GM21381 (cell line): ENCODE measurements around the gene APOM.

Source experiments
- ATAC-seq: cut with Tn5 transposase; IDR thresholded peaks from one replicate; pipeline ENCODE4 v1.9.1; 2021; ENCODE audit warnings: mild to moderate bottlenecking, moderate library complexity; ENCODE audit not compliant: unreplicated experiment

The APOM gene

GRCh38 chr6:31702819-31703716, 47.4 kb downstream of the APOM start, which contains the start of gene ABHD16A:
ABHD16A (minus strand) TSS chr6:31703324; CDS start chr6:31703281, 43 bp downstream.
- peak; percentile 86 for ATAC-seq

DNA sequence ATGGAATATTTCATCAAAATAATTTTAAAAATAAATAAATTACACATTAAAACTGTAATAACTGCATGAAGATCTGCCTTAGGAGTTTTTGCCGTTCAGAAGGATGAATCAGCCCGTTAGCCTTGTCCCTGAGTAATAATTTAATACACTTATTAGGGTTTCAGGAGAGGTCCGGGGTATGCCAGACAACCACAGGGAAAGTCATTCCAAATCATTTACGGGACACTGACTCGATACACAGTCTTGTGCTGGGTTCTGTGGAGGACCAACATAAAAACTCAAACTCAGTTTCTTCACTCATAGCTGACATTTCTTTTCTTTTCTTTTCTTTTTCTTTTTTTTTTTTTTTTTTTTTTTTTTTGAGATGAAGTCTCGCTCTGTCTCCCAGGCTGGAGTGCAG, 50.2 kb downstream of the APOM start:
- ATAC-seq = no peak

- no peak for ATAC-seq
Measured at GRCh38 chr6:31706599-31706998, 50.9 kb downstream of the APOM start, which contains the start of gene LY6G6F. LY6G6F (plus strand) TSS chr6:31706866; CDS start chr6:31706907, 41 bp downstream.

DNA sequence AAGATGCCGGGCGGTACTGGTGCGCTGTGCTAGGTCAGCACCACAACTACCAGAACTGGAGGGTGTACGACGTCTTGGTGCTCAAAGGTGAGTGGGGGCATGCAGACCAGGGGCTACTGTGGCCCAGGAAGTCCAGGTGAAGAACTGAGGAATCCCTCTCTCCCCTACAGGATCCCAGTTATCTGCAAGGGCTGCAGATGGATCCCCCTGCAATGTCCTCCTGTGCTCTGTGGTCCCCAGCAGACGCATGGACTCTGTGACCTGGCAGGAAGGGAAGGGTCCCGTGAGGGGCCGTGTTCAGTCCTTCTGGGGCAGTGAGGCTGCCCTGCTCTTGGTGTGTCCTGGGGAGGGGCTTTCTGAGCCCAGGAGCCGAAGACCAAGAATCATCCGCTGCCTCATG, 52.0 kb downstream of the APOM start:
- ATAC-seq = no peak
